NCI-H69 (cell line): ENCODE results near the gene SMAD5.

Source experiments
- DNase-seq: peaks from one replicate; lab custom pipeline; 2025; lab: John Stamatoyannopoulos, UW

Gene SMAD5

GRCh38 chr5:136222580-136223235 lies 90.1 kb downstream of the SMAD5 start:
- DNase-seq: no peak

DNA sequence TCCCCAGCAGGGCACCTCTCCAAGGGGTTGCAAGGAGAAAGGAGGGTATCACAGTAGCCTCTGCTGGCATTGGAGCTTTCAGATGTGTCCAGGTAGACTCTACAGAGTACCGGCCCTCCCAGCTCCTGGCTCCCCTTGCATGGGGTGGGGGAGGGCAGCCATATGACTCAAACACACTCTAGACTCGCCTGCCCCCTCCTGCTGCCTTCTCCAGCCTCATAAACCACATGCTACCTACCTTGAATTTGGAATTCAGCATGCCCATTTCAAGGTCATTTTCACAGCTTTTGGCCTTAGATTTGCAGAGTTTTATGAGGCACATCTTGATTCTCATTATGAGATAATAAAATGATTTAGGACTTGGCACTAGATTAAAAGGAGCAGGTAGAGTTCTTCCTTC lies 93.2 kb downstream of the SMAD5 start:
- no peak for DNase-seq

DNA sequence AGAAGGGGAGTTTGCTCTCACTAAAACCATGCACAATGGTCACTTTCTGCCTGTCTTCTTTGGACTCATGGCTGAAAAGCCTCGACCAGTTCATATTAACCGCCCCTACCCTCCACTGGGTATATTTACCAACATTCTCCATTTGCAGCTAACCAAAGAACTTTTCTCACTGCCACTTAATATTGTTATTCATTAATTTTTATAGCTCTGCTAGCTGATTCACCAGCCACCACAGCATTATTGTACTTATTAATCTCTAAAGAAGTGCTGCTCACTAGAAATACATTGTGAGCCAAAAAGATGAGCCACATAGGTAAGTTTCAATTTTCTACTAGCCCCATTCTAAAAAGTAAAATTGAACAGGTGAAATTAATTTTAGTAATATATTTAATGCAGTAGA lies 93.8 kb downstream of the SMAD5 start:
- no peak for DNase-seq

- no peak for DNase-seq
Measured at GRCh38 chr5:136228136-136228757, 95.6 kb downstream of the SMAD5 start.

GRCh38 chr5:136230176-136230575 lies 97.5 kb downstream of the SMAD5 start:
- no peak for DNase-seq

GRCh38 chr5:136232316-136232715 lies 99.7 kb downstream of the SMAD5 start:
- no peak for DNase-seq
